HG03108 (cell line): ENCODE results near the gene MITD1.
"Not testable (repeated sequence)": the region's sequence is repeated elsewhere in the genome, so short reads cannot be mapped to it uniquely, and the experiment has no call there.

Experiments
- ATAC-seq: cut with Tn5 transposase; IDR thresholded peaks from one replicate; pipeline ENCODE4 v1.9.1; 2021; ENCODE audit warnings: moderate library complexity; ENCODE audit not compliant: unreplicated experiment

The MITD1 gene

GRCh38 chr2:99180755-99181623 is at the start of gene MITD1, which contains the start of gene MRPL30:
TSS of gene MITD1 (minus strand) at chr2:99181058. CDS start at chr2:99180981, 77 bp downstream.
TSS of gene MRPL30 (plus strand) at chr2:99181184. CDS start at chr2:99186204, 5,020 bp downstream.
- peak; percentile 86 for ATAC-seq

- no peak for ATAC-seq
Observed at GRCh38 chr2:99217929-99218501, 37.2 kb upstream of the MITD1 start.

GRCh38 chr2:99216096-99216495 is 35.2 kb upstream of the MITD1 start:
- no peak for ATAC-seq

- no peak for ATAC-seq
Observed at GRCh38 chr2:99205491-99205890, 24.6 kb upstream of the MITD1 start.

- ATAC-seq: no peak
Observed at GRCh38 chr2:99201959-99202678, 21.3 kb upstream of the MITD1 start.

- ATAC-seq: no peak
Observed at GRCh38 chr2:99200076-99200800, 19.4 kb upstream of the MITD1 start.

- ATAC-seq: no peak
Observed at GRCh38 chr2:99198103-99198841, 17.4 kb upstream of the MITD1 start.

- ATAC-seq: not testable (repeated sequence)
Observed at GRCh38 chr2:99192364-99192763, 11.5 kb upstream of the MITD1 start.

- no peak for ATAC-seq
Observed at GRCh38 chr2:99190548-99190947, 9.7 kb upstream of the MITD1 start.

- ATAC-seq: no peak
Observed at GRCh38 chr2:99188357-99188756, 7.5 kb upstream of the MITD1 start.

- ATAC-seq: no peak
Observed at GRCh38 chr2:99187011-99187410, 6.2 kb upstream of the MITD1 start.

GRCh38 chr2:99184811-99185210 is 4.0 kb upstream of the MITD1 start:
- ATAC-seq: no peak

GRCh38 chr2:99183025-99183424 is 2.2 kb upstream of the MITD1 start:
- ATAC-seq: no peak

GRCh38 chr2:99181624-99182000 is 754 bp upstream of the MITD1 start:
- no peak for ATAC-seq

- no peak for ATAC-seq
Observed at GRCh38 chr2:99171377-99172140, 9.3 kb downstream of the MITD1 start.

- no peak for ATAC-seq
Observed at GRCh38 chr2:99169534-99169933, 11.3 kb downstream of the MITD1 start.

- ATAC-seq: no peak
Observed at GRCh38 chr2:99166218-99166617, 14.6 kb downstream of the MITD1 start.

GRCh38 chr2:99159594-99159993 is 21.3 kb downstream of the MITD1 start:
- ATAC-seq: no peak

- ATAC-seq: no peak
Observed at GRCh38 chr2:99158599-99158998, 22.3 kb downstream of the MITD1 start.

GRCh38 chr2:99156891-99157290 is 24.0 kb downstream of the MITD1 start:
- no peak for ATAC-seq
